ENCODE results near the gene HUS1B. TPM values are rescaled to one million over a fixed set of nuclear protein-coding genes. Genes with fewer than 3 reads are reported as not detected.
A peak's percentile ranks its signal among the peaks of the same experiment; 100 is the strongest.

HUS1B gene
- polyA plus RNA-seq, 1 experiment, result 0.10 TPM

GRCh38 chr6:628766-629165 lies 28.1 kb downstream of the HUS1B start:
- ChIA-PET POLR2A (no interaction called here), CTCF (interaction anchor here (0.7 kb wide), 1 partner anchor 93 kb away, joined by 3 read pairs; no protein-coding TSS in a partner anchor)
- no peaks in the 10 kb centered on the region for H3K27me3 ChIP-seq (ENCODE audit: control insufficient read depth, insufficient read depth, low read length)
- TF ChIP-seq CTCF (IDR thresholded peaks at IDR 0.05; ENCODE audit: low read depth, low read length), result no peak
- H3K9me3 ChIP-seq (ENCODE audit: control insufficient read depth, insufficient read depth, low read length), result no peaks in the 10 kb centered on the region; the same call in 1 of the 2 replicates
- H3K4me3 ChIP-seq (ENCODE audit: low read depth, low read length), result no peak overlapping the region
- DNase-seq (ENCODE audit: low read depth, low spot score), result no peak
- no peak overlapping the region for H3K27ac ChIP-seq (ENCODE audit: low read depth, low read length)

GRCh38 chr6:626236-626635 lies 30.7 kb downstream of the HUS1B start:
- Histone ChIP-seq H3K27ac (ENCODE audit: low read depth, low read length) (no peak overlapping the region), H3K27me3 (ENCODE audit: control insufficient read depth, insufficient read depth, low read length) (no peaks in the 10 kb centered on the region), H3K9me3 (ENCODE audit: control insufficient read depth, insufficient read depth, low read length) (no peaks in the 10 kb centered on the region; the same call in 1 of the 2 replicates), H3K4me3 (ENCODE audit: low read depth, low read length) (no peak overlapping the region)
- TF ChIP-seq CTCF (IDR thresholded peaks at IDR 0.05; ENCODE audit: low read depth, low read length), result no peak
- POLR2A ChIA-PET, result no interaction called here
- CTCF ChIA-PET, result interaction anchor here (1.2 kb wide), 1 partner anchor 96 kb away, joined by 6 read pairs; no protein-coding TSS in a partner anchor
- DNase-seq (ENCODE audit: low read depth, low spot score), result peak; percentile 7

GRCh38 chr6:624979-625378 lies 31.9 kb downstream of the HUS1B start:
- no peak overlapping the region for H3K4me3 ChIP-seq (ENCODE audit: low read depth, low read length)
- DNase-seq (ENCODE audit: low read depth, low spot score), result peak; percentile 15
- H3K27me3 ChIP-seq (ENCODE audit: control insufficient read depth, insufficient read depth, low read length), result no peaks in the 10 kb centered on the region
- ChIA-PET POLR2A (no interaction called here), CTCF (interaction anchor here (0.7 to 1.6 kb wide), 14 partner anchors 28 to 811 kb away, joined by 3 to 11 read pairs (median 3); no protein-coding TSS in a partner anchor)
- no peak overlapping the region for H3K27ac ChIP-seq (ENCODE audit: low read depth, low read length)
- no peaks in the 10 kb centered on the region; the same call in 1 of the 2 replicates for H3K9me3 ChIP-seq (ENCODE audit: control insufficient read depth, insufficient read depth, low read length)
- peak; percentile 42 for TF ChIP-seq CTCF (IDR thresholded peaks at IDR 0.05; ENCODE audit: low read depth, low read length)

GRCh38 chr6:622462-622861 lies 34.4 kb downstream of the HUS1B start:
- CTCF ChIA-PET, result interaction anchor here (1.0 to 1.3 kb wide), 4 partner anchors 28 to 801 kb away, joined by 3 to 11 read pairs (median 4); no protein-coding TSS in a partner anchor
- Histone ChIP-seq H3K27ac (ENCODE audit: low read depth, low read length) (no peak overlapping the region), H3K9me3 (ENCODE audit: control insufficient read depth, insufficient read depth, low read length) (no peaks in the 10 kb centered on the region; the same call in 1 of the 2 replicates), H3K4me3 (ENCODE audit: low read depth, low read length) (no peak overlapping the region), H3K27me3 (ENCODE audit: control insufficient read depth, insufficient read depth, low read length) (no peaks in the 10 kb centered on the region)
- no peak for TF ChIP-seq CTCF (IDR thresholded peaks at IDR 0.05; ENCODE audit: low read depth, low read length)
- DNase-seq (ENCODE audit: low read depth, low spot score), result no peak
- POLR2A ChIA-PET, result no interaction called here

GRCh38 chr6:621931-622330 lies 35.0 kb downstream of the HUS1B start:
- CTCF ChIA-PET, result interaction anchor here (0.6 to 1.3 kb wide), 5 partner anchors 28 to 802 kb away, joined by 3 to 11 read pairs (median 3); no protein-coding TSS in a partner anchor

More at GRCh38 chr6:621931-622330, 35.0 kb downstream of the HUS1B start:
- no peak for TF ChIP-seq CTCF (IDR thresholded peaks at IDR 0.05; ENCODE audit: low read depth, low read length)
- H3K4me3 ChIP-seq (ENCODE audit: low read depth, low read length), result no peak overlapping the region
- H3K27ac ChIP-seq (ENCODE audit: low read depth, low read length), result no peak overlapping the region
- H3K9me3 ChIP-seq (ENCODE audit: control insufficient read depth, insufficient read depth, low read length), result no peaks in the 10 kb centered on the region; the same call in 1 of the 2 replicates
- DNase-seq (ENCODE audit: low read depth, low spot score), result no peak
- no peaks in the 10 kb centered on the region for H3K27me3 ChIP-seq (ENCODE audit: control insufficient read depth, insufficient read depth, low read length)
- POLR2A ChIA-PET, result no interaction called here
